Erythroblast (primary cell): Measurements from ENCODE around the gene AVEN.
A peak's percentile ranks its signal among the peaks of the same experiment; 100 is the strongest.

Experiments used
- DNase-seq, 2 experiments: peaks; one replicate each; lab custom pipeline; 2025; lab: John Stamatoyannopoulos, UW
- GATA1 ChIP-seq: IDR thresholded peaks from 2 replicates; pipeline ENCODE4 v1.6.1; 2011; ENCODE audit warnings: low read depth, mild to moderate bottlenecking, control low read depth, low read length, moderate library complexity
- POLR2A ChIP-seq: IDR thresholded peaks from 2 replicates; pipeline ENCODE4 v1.6.1; 2011; ENCODE audit warnings: mild to moderate bottlenecking, low read length

AVEN gene

GRCh38 chr15:33902043-33902442 is 137.0 kb downstream of the AVEN start:
- no peak for TF ChIP-seq GATA1
- no peak for TF ChIP-seq POLR2A
- no peak for DNase-seq

DNA sequence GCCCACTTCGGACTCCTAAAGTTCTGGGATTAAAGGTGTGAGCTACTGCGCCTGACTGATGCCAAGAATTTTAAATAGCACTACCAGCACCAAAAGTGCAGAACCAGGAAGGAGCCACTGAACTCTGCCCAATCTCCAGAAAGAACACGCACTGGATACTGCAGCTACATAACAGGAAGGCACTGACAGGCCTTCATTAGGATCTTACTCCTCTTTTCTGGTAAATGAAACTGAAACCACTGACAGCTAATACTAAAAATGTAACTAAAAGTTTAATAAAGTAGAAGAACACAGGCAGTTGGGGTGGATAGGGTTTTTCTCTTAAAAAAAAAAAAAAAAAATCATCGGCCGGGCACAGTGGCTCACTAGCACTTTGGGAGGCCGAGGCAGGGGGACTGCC is 144.8 kb downstream of the AVEN start:
- TF ChIP-seq POLR2A (no peak), GATA1 (no peak)
- no peak for DNase-seq

- TF ChIP-seq POLR2A = no peak
- TF ChIP-seq GATA1 = no peak
- no peak for DNase-seq
Observed at GRCh38 chr15:33888176-33888575, 150.8 kb downstream of the AVEN start.

DNA sequence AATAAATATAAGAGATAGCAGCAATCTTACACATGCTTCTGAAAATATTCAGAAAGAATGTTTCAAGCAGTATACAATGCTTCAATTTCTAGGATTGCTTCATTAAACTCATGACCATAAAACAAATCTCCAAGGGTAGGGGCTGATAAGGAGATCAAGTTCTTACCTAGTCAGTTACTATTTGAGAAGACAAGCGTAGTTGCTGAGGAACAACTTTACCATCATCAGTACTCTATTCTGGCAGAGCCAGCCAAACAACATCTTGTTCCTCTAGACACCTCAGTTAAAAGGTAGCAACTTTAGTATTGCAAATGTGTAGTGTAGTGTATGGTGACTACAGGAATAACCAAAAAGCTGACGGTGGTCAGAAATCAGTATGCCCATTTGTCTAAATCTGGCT is 156.1 kb downstream of the AVEN start:
- DNase-seq = no peak
- TF ChIP-seq POLR2A (no peak), GATA1 (no peak)

GRCh38 chr15:33874156-33874555 is 164.8 kb downstream of the AVEN start:
- TF ChIP-seq POLR2A (no peak), GATA1 (no peak)
- no peak for DNase-seq

GRCh38 chr15:33872416-33873106 is 166.4 kb downstream of the AVEN start:
- no peak for DNase-seq
- no peak for TF ChIP-seq GATA1
- no peak for TF ChIP-seq POLR2A

DNA sequence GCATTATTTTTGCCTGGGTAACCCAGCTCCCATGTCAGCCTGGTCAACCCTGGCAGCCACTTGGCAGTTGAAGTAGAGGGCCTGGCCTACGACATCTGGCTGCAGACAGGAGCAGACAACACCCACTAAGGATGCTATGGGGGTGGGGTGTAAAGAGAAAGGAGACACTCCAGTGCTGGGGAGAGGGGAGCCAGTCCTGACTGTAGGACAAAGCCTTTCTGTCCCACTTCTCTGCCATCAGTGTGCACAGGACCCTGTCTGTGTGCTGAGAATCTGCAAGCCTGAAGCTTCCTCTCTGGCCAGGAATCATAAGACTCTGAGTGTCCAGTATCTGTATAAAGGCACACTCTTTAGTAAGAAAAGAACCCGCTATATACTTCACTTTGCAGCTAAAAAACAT is 167.0 kb downstream of the AVEN start:
- no peak for TF ChIP-seq POLR2A
- TF ChIP-seq GATA1 = no peak
- no peak for DNase-seq

- DNase-seq = no peak
- TF ChIP-seq POLR2A = no peak
- no peak for TF ChIP-seq GATA1
Observed at GRCh38 chr15:33866101-33866737, 172.8 kb downstream of the AVEN start.

GRCh38 chr15:33865416-33865815 is 173.6 kb downstream of the AVEN start:
- TF ChIP-seq GATA1 = no peak
- TF ChIP-seq POLR2A = no peak

GRCh38 chr15:33864360-33865075 is 174.5 kb downstream of the AVEN start:
- TF ChIP-seq POLR2A = no peak
- no peak for TF ChIP-seq GATA1
- no peak for DNase-seq

More at GRCh38 chr15:33865416-33865815, 173.6 kb downstream of the AVEN start:
- peak in 1 of 2 experiments; percentile 29 for DNase-seq

GRCh38 chr15:33860754-33861153 is 178.2 kb downstream of the AVEN start:
- DNase-seq = peak in 1 of 2 experiments; percentile 8
- TF ChIP-seq GATA1 = no peak

DNA sequence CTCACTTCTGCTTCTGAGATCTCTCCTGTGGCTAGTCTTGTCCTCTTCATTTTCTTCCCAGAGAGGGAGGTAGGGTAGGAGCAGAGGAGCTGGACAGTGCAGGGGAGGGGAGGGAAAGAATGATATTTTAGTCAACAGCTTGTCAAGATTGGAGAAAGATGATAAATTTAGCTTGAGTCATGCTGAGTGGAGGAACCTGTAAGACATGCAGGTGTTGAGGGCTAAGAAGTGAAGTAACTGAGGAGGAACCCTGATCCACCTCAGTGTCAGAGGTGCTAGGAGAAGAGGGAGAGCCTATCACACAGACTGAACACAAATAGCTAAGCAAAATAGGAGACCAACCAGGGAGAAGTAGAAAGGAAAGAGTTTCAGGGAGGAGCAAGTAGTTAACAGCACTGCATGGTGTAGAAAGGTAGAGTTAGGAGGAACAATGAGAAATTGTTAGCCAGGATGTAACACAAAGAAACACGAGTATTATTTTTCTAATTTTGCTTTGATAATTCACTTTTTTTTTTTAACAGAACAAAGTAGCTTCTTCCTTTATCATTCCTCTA is 178.9 kb downstream of the AVEN start:
- DNase-seq = peak in 1 of 2 experiments; percentile 17
- TF ChIP-seq GATA1 (no peak), POLR2A (no peak)

DNA sequence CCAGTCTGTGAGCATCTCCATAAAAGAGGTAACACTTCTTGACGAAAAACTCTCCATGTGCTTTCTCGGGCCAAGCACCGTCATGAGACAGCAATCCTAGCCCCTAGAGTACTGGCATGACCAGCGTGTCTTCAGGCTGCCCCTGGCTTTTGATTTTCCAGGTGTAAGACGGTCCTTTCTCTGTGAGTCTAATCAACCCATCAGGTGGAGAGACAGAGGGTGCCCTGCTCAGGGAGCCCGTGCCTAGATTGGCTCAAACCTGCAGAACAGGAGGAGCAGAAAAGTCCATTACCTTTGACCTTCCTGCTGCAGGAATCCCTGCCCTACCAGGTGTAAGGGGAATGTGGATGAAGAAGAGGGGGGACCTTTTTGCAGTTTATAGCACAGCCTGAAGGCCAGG is 180.2 kb downstream of the AVEN start:
- TF ChIP-seq GATA1 = no peak
- TF ChIP-seq POLR2A = no peak
- DNase-seq = no peak

DNA sequence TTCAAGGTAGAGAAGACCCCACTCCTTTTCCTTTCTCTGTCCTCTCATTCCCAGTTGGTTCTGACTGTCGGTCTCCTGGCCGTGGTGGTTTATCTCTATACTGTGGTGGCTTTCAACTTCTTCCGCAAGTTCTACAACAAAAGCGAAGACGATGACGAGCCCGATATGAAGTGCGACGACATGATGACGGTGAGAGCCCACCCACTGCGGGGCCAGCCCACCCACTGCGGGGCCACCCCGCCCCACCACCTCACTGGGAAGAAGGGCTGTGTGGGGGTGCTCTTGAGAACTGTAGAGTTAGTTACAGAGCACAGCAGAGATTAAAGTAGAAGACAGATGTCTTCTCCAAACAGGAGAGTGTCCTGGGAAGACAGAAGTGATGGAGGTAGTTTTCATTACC is 181.3 kb downstream of the AVEN start:
- TF ChIP-seq GATA1 (no peak), POLR2A (no peak)
- no peak for DNase-seq

- DNase-seq = peak in 1 of 2 experiments; percentile 37
- no peak for TF ChIP-seq POLR2A
- no peak for TF ChIP-seq GATA1
Observed at GRCh38 chr15:33852570-33852969, 186.4 kb downstream of the AVEN start.
